ENCODE measurements around the gene CBX8. TPM values are rescaled to one million over a fixed set of nuclear protein-coding genes. Genes with fewer than 3 reads are reported as not detected.

Gene CBX8
- total RNA-seq, 1 donor from 2014 or later = 5.3 TPM

DNA sequence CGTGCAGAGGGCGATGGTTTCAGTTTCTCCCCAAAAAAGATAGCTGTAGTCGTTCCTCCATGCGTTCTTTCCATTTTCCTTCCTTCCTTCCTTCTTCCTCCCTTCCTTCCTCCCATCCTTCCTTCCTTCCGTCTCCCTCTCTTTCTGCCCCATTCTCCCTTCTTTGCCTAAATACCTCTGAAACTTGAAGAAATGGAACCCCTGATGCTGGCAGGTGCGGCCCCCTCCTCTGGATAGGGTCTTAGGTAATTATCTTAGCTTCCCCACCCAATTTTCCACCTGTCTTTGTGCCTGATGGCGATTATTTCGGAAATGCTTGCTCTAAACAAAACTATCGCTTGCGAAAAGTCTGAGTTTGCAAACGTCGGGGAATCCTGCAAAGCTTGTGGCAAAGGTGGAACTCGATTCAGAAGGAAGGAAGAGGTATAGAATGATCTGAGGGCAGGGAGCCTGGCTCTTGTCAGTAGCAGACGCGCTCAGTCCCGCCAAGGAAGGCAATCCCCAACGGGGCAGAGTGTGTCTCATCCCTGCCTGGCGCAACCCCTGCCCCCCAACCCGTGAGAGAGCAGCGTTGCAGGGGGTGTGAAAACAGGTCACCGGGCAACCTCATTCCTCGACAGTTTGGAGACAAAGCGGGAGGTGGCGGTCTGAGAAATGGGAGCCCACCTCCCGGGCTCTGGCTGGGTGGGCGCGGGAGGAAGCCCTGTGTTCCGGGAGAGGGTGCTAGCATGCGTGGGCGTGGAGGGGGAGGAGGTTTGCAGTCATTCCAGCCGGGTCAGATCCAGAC lies 2.9 kb upstream of the CBX8 start:
- ATAC-seq = no peak
- intact Hi-C loops (cut with DNase I) = loop anchor here (10.0 kb wide), 1 partner anchor 115 kb away; no protein-coding TSS in a partner anchor

GRCh38 chr17:79799174-79799537 lies 2.3 kb upstream of the CBX8 start:
- ATAC-seq = no peak
- intact Hi-C loops (cut with DNase I) = loop anchor here (10.0 kb wide), 1 partner anchor 116 kb away; no protein-coding TSS in a partner anchor

More for the DNA sequence above, 2.9 kb upstream of the CBX8 start:
- DNase-seq (ENCODE audit: missing footprints) = no peak

DNA sequence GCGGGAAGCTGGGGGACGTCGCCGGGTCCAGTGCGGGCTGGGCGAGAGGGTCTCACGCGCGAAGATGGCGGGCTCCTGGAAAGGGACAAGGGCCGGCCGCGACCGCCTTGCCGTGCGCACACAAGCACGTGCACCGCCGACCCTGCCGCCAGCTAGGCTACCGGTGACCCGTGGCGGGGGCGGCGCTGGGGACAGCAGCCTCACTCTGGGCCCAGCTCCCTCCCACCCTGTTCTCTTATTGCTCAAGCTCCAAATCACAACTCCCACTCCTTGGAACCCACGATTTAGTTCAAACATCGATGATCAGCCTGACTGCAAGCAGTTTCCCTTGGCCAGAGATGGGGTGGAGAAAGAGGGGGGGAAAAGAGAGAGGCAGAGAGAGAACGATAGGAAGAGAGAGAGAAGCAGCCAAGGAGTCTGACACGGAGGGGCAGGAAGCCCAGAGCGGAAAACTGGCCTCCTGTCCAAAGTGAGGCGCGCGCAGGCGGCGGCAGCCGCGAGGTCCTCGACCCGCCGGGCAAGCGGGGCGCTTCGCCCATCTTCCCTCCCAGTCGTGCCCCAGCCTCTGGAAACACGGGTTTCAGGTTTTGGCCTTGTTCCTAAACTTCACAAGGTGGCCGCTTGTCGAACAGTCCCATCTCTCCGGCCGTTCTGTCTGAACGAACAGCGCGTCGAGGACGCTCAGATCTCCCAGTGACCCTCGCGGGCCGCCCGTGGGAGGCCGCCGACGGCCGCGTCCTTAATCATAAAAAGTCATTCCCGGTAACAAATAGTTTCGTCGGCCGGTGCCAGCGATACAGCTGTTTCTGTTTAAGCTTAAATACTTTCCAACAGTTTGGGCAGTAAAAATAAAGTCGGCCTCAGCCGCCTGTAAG lies 1.7 kb upstream of the CBX8 start:
- intact Hi-C loops (cut with DNase I) = loop anchor here (10.0 kb wide), 1 partner anchor 116 kb away; no protein-coding TSS in a partner anchor
- no peak for DNase-seq (ENCODE audit: missing footprints)
- ATAC-seq = no peak

More at GRCh38 chr17:79799174-79799537, 2.3 kb upstream of the CBX8 start:
- DNase-seq (ENCODE audit: missing footprints) = no peak

GRCh38 chr17:79797492-79798298 lies 818 bp upstream of the CBX8 start:
- no peak for DNase-seq (ENCODE audit: missing footprints)
- ATAC-seq = no peak
- intact Hi-C loops (cut with DNase I) = loop anchor here (2.0 to 10.0 kb wide), 2 partner anchors 41 to 117 kb away; partner anchors contain the start of gene CBX4

GRCh38 chr17:79796444-79796762 lies 474 bp downstream of the CBX8 start:
- ATAC-seq = no peak
- DNase-seq (ENCODE audit: missing footprints) = no peak
- intact Hi-C loops (cut with DNase I) = loop anchor here (2.0 to 10.0 kb wide), 2 partner anchors 42 to 118 kb away; partner anchors contain the start of gene CBX4

DNA sequence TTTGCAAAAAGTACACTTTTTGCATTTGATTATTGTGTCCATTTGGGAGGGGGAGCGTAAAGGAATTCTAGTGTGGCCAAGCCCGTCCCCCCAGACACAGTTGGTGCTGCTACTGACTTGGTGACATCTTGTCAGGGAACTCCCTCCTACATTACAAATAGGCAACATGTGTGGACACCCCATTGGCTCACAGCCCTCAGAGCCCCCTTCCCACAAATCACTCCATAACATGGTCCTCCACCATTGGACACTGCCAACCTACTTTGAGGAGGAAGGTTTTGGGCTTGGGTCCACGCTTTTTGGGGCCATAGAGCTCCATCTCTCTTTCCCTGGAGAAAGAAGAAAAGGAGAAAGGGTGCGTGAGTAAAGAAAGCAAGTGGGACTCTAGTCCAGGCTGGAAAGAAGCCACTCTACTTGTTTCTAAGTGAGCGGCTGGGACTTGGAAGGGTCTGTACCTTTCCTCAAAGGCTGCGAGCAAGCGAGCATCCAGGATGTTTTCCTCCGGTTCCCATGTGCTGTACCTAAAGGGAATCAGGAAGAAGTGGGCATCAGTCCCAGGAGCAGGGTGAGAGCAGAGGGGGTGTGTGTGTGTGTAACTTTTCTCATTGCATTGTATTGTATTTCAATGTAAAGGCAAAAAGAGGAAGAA lies 958 bp downstream of the CBX8 start:
- DNase-seq (ENCODE audit: missing footprints) (no peak), ATAC-seq (no peak)
- intact Hi-C loops (cut with DNase I) = loop anchor here (2.0 to 10.0 kb wide), 2 partner anchors 43 to 119 kb away; partner anchors contain the start of gene CBX4

- intact Hi-C loops (cut with DNase I) = loop anchor here (5.0 to 10.0 kb wide), 2 partner anchors 120 to 197 kb away; no protein-coding TSS in a partner anchor
- DNase-seq (ENCODE audit: missing footprints) (no peak), ATAC-seq (no peak)
These were observed 2.0 kb downstream of the CBX8 start for GRCh38 chr17:79794659-79795511.

DNA sequence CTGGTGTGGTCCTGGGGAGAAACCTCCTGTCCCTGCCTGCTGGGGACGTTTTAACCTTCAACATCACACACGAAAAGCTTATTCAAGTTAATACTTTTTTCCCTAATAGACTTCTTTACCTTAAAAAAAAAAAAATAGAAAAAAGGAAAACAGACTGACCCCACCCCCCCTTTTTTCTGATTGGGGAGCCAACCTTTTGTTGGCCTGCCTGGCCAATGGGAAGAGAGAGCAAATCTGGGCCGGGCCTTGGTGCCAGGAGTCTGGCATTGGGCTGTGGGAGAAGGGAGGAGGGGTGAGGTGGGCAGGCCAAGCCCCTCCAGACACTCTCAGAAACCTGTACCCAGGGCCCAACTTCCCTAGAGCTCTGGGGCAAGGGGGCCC lies 3.0 kb downstream of the CBX8 start:
- ATAC-seq (no peak), DNase-seq (ENCODE audit: missing footprints) (no peak)
- intact Hi-C loops (cut with DNase I) = loop anchor here (5.0 to 10.0 kb wide), 2 partner anchors 121 to 198 kb away; no protein-coding TSS in a partner anchor

GRCh38 chr17:79792984-79793923 lies 3.6 kb downstream of the CBX8 start:
- ATAC-seq (no peak), DNase-seq (ENCODE audit: missing footprints) (no peak)
- intact Hi-C loops (cut with DNase I) = loop anchor here (5.0 to 10.0 kb wide), 2 partner anchors 122 to 199 kb away; no protein-coding TSS in a partner anchor

GRCh38 chr17:79792341-79792871 lies 4.5 kb downstream of the CBX8 start:
- ATAC-seq (no peak), DNase-seq (ENCODE audit: missing footprints) (no peak)
- intact Hi-C loops (cut with DNase I) = loop anchor here (5.0 to 10.0 kb wide), 2 partner anchors 122 to 200 kb away; no protein-coding TSS in a partner anchor

DNA sequence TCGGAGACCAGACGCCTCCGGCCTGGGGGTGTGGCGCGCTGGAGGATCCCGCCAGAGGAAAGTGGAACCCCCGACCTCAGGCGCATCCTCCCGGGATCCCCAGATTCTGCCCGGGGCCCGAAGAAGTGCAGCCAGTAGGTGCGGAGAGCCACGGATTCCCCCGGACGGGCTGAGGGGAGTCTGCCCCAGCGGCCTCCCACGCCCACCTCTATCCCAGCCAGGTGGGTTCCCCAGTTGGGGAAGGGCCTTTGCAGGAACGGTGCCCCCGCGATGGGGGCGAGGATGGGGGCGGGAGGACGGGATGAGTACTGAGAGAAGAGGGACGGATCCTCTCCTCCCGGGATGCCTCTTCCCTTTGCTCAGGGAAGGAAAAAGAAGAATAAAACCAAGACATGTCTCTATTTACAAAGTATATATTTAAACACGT lies 5.1 kb downstream of the CBX8 start:
- no peak for DNase-seq (ENCODE audit: missing footprints)
- intact Hi-C loops (cut with DNase I) = loop anchor here (5.0 to 10.0 kb wide), 2 partner anchors 123 to 201 kb away; no protein-coding TSS in a partner anchor

GRCh38 chr17:79790805-79791734 lies 5.8 kb downstream of the CBX8 start:
- ATAC-seq = no peak
- no peak for DNase-seq (ENCODE audit: missing footprints)
- intact Hi-C loops (cut with DNase I) = loop anchor here (5.0 to 10.0 kb wide), 2 partner anchors 124 to 201 kb away; no protein-coding TSS in a partner anchor

More for the DNA sequence above, 5.1 kb downstream of the CBX8 start:
- ATAC-seq = no peak

DNA sequence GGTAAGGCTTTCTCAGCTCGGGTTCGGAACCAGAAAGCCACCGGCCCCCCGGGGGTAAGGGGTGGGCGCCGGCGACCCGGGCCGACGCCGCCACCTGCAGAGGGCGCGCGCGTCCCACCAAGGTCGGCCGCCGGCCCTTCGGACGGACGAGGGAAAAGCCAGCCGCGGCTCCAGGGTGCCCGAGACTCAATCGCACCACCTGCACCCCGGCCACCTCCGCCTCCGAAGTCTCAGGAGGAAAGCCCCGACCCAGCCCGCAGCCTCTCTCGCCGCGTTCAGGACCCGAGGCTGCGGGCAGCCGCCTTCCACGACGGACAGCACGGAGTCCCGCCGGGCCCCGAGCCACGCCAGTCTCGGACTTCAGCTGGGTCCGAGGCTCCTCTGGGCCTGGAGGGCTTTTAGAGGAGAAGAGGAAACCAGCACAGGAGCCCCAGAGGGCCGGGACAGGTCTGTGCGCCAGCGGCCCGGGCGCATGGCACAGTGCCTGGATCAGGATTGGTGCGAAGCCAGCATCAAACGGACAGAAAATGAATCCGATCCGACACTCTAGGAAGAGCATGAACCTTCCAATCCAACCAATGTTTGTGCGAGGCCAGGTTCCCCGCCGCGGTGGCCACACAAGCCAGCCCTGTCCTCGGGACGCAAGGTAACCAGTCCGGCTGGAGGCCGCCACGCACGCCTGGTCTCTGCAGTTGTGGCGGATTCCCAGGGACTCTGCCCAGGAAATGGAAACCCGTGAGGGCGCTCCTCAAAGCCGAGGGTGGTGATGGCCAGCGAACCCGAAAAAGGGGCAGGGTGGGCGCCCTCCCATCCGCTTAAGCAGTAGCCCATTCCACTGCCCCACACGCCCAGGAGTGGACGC lies 6.7 kb downstream of the CBX8 start:
- ATAC-seq = peak; percentile 53
- DNase-seq (ENCODE audit: missing footprints) = no peak
- intact Hi-C loops (cut with DNase I) = loop anchor here (5.0 to 10.0 kb wide), 2 partner anchors 125 to 202 kb away; no protein-coding TSS in a partner anchor

Measured in Right ventricle myocardium inferior (tissue), 1 donor.